OCI-LY1 (cell line): ENCODE data around the gene RNF217.

ENCODE experiments used
- EZH2 ChIP-seq: fragments of 200-600 bp; sonication (generic), shearing (Covaris generic); IDR thresholded peaks from 2 replicates; pipeline ENCODE4 v1.8.0; 2017; ENCODE audit warnings: borderline replicate concordance, mixed run types, mild to moderate bottlenecking, antibody characterized with exemption, low read length, moderate library complexity, mixed read lengths
- TF ChIP-seq, protein P1 (sequence below): fragments of 200-600 bp; sonication (generic), shearing (Covaris generic); IDR thresholded peaks from 2 replicates; pipeline ENCODE4 v1.5.1; 2017; ENCODE audit warnings: mild to moderate bottlenecking, antibody characterized with exemption, low read length, moderate library complexity, mixed read lengths

DNA sequence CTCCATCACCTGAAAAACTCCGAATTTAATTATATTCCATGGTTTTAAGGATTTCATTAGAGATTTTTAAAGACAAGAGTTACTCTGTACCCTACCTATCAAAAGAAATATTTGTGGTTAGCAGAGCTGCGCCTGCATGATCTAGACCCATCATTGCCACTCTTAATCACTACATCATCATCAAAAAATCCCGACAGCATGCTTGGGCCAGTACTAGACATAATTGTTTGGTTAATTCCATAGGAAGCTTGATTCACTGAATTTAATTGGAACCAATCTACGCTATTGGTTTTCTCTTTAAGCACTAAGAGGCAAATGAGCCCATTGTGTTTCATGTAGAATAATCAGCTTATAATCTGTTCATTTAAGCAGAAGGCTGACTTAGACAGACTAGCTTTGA, 33.4 kb upstream of the RNF217 start:
- TF ChIP-seq, protein P1, sequence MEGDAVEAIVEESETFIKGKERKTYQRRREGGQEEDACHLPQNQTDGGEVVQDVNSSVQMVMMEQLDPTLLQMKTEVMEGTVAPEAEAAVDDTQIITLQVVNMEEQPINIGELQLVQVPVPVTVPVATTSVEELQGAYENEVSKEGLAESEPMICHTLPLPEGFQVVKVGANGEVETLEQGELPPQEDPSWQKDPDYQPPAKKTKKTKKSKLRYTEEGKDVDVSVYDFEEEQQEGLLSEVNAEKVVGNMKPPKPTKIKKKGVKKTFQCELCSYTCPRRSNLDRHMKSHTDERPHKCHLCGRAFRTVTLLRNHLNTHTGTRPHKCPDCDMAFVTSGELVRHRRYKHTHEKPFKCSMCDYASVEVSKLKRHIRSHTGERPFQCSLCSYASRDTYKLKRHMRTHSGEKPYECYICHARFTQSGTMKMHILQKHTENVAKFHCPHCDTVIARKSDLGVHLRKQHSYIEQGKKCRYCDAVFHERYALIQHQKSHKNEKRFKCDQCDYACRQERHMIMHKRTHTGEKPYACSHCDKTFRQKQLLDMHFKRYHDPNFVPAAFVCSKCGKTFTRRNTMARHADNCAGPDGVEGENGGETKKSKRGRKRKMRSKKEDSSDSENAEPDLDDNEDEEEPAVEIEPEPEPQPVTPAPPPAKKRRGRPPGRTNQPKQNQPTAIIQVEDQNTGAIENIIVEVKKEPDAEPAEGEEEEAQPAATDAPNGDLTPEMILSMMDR = no peak
- TF ChIP-seq EZH2 = no peak
